HepG2 (cell line): ENCODE data around the gene SLC22A31. TPM values are rescaled to one million over a fixed set of nuclear protein-coding genes. Genes with fewer than 3 reads are reported as not detected.

Source experiments
- ATF2 ChIP-seq: sonication (generic); formaldehyde crosslinking; IDR thresholded peaks from 2 replicates; pipeline ENCODE4 v1.4.0; 2020; ENCODE audit warnings: missing genetic modification reagents
- CEBPB ChIP-seq: IDR thresholded peaks from 2 replicates; pipeline ENCODE4 v1.6.1; 2011; ENCODE audit warnings: low read depth, low read length, improper control_type of control experiment, borderline replicate concordance
- CHCHD3 ChIP-seq: sonication (generic); formaldehyde crosslinking; IDR thresholded peaks from 2 replicates; pipeline ENCODE4 v1.8.0; 2022; ENCODE audit warnings: mild to moderate bottlenecking, missing genetic modification reagents, moderate library complexity
- DMAP1 ChIP-seq: IDR thresholded peaks from 2 replicates; pipeline ENCODE4 v1.6.1; 2016
- FOSL1 ChIP-seq: sonication (generic); formaldehyde crosslinking; IDR thresholded peaks from 2 replicates; pipeline ENCODE4 v1.9.0; 2021; ENCODE audit warnings: missing genetic modification reagents, borderline replicate concordance
- GABPA ChIP-seq, 2 experiments: IDR thresholded peaks; 2 replicates each; pipeline ENCODE4 v1.6.1; 2011 to 2016; ENCODE audit warnings: low read depth in 2 of 2, low read length in 1 of 2, missing biosample characterization in 1 of 2, missing genetic modification characterization in 1 of 2
- MEF2D ChIP-seq: sonication (generic); formaldehyde crosslinking; IDR thresholded peaks from 2 replicates; pipeline ENCODE4 v1.5.1; 2020; ENCODE audit warnings: mild to moderate bottlenecking, missing genetic modification reagents
- NKX3-1 ChIP-seq: sonication (generic); formaldehyde crosslinking; IDR thresholded peaks from 2 replicates; pipeline ENCODE4 v1.5.0; 2020; ENCODE audit warnings: missing genetic modification reagents
- NR1H2 ChIP-seq: sonication (generic); formaldehyde crosslinking; IDR thresholded peaks from 2 replicates; pipeline ENCODE4 v1.8.1; 2022; ENCODE audit warnings: low read depth, missing genetic modification reagents, borderline replicate concordance
- PBX2 ChIP-seq: IDR thresholded peaks from 2 replicates; pipeline ENCODE4 v1.6.1; 2016; ENCODE audit warnings: control low read depth
- SRSF1 ChIP-seq: fragments of 200-400 bp; formaldehyde crosslinking; optimal IDR thresholded peaks from 2 replicates; pipeline ENCODE3; 2017; ENCODE audit warnings: mild to moderate bottlenecking, low read depth, low read length, moderate library complexity
- STAT6 ChIP-seq: sonication (generic); formaldehyde crosslinking; IDR thresholded peaks from 2 replicates; pipeline ENCODE4 v1.4.0; 2020; ENCODE audit warnings: missing genetic modification reagents, mild to moderate bottlenecking, borderline replicate concordance
- TBX2 ChIP-seq: sonication (generic); formaldehyde crosslinking; IDR thresholded peaks from 2 replicates; pipeline ENCODE4 v1.5.0; 2020; ENCODE audit warnings: missing genetic modification reagents, mild to moderate bottlenecking, borderline replicate concordance
- TOPORS ChIP-seq: sonication (generic); formaldehyde crosslinking; IDR thresholded peaks from 2 replicates; pipeline ENCODE4 v1.8.0; 2023; ENCODE audit warnings: mild to moderate bottlenecking, missing genetic modification reagents
- ZBTB46 ChIP-seq: sonication (generic); formaldehyde crosslinking; IDR thresholded peaks from 2 replicates; pipeline ENCODE4 v1.4.0; 2020; ENCODE audit warnings: mild to moderate bottlenecking, missing genetic modification reagents, borderline replicate concordance
- ZBTB7A ChIP-seq: sonication (generic); formaldehyde crosslinking; IDR thresholded peaks from 2 replicates; pipeline ENCODE4 v1.8.0; 2022; ENCODE audit warnings: mild to moderate bottlenecking, missing genetic modification reagents
- ZNF121 ChIP-seq: sonication (generic); formaldehyde crosslinking; IDR thresholded peaks from 2 replicates; pipeline ENCODE4 v1.5.0; 2020; ENCODE audit warnings: mild to moderate bottlenecking, missing genetic modification reagents
- ZNF124 ChIP-seq: sonication (generic); formaldehyde crosslinking; IDR thresholded peaks from 2 replicates; pipeline ENCODE4 v1.4.0; 2020; ENCODE audit warnings: missing genetic modification reagents
- ZNF205 ChIP-seq: IDR thresholded peaks from 2 replicates; pipeline ENCODE4 v1.6.1; 2018; ENCODE audit warnings: missing biosample characterization, missing genetic modification reagents
- ZNF317 ChIP-seq: sonication (generic); formaldehyde crosslinking; IDR thresholded peaks from 2 replicates; pipeline ENCODE4 v1.5.0; 2020; ENCODE audit warnings: mild to moderate bottlenecking, missing genetic modification reagents
- ZNF564 ChIP-seq: sonication (generic); formaldehyde crosslinking; IDR thresholded peaks from 2 replicates; pipeline ENCODE4 v1.8.1; 2023; ENCODE audit warnings: mild to moderate bottlenecking, missing genetic modification reagents
- ZNF746 ChIP-seq: sonication (generic); formaldehyde crosslinking; IDR thresholded peaks from 2 replicates; pipeline ENCODE4 v1.8.0; 2022; ENCODE audit warnings: mild to moderate bottlenecking, missing genetic modification reagents
- ZNF790 ChIP-seq: sonication (generic); formaldehyde crosslinking; IDR thresholded peaks from 2 replicates; pipeline ENCODE4 v1.8.0; 2022; ENCODE audit warnings: missing genetic modification reagents, mild to moderate bottlenecking, borderline replicate concordance
- polyA plus RNA-seq, 8 experiments: library from polyadenylated mRNA; depleted of rRNA in 3 of 8; stranded (reverse) in 7 of 8; unstranded in 1 of 8; fragments of >200 nt; fragmentation: Illumina TruSeq in 4 of 8; extraction: Trizol in 4 of 8; gene quantifications; 2 replicates each; pipeline versions ENCODE4 v1.2.1 to v1.2.3, GENCODE V29; 2011 to 2016; ENCODE audit warnings: low read depth in 4 of 8, missing spikeins in 1 of 8, mixed read lengths in 1 of 8; ENCODE audit not compliant: insufficient read depth in 1 of 8
- total RNA-seq, 5 experiments: library from RNA; depleted of rRNA; stranded (reverse); fragments of >200 nt; fragmentation: Illumina TruSeq; extraction: Trizol; gene quantifications; 2 replicates each; pipeline ENCODE4 v1.2.3, GENCODE V29; 2016; ENCODE audit warnings: low read depth in 1 of 5

Gene SLC22A31
- total and polyA plus RNA-seq, 2 of the 13 experiments (the other 11 are each of a cell fraction or from before 2014, with no cell fraction given), result 67.3 to 83.3 TPM

GRCh38 chr16:89159066-89159849 lies 41.1 kb downstream of the SLC22A31 start (continued):
- TF ChIP-seq ZNF790 (CRISPR knock-in tag), result peak; percentile 69; the same call in 1 of the 2 replicates
- no peak for TF ChIP-seq GABPA (IDR thresholded peaks at IDR 0.05; ENCODE audit: low read depth, low read length)
- TF ChIP-seq GABPA (CRISPR knock-in tag; IDR thresholded peaks at IDR 0.05; ENCODE audit: low read depth), result peak; percentile 32; the same call in 1 of the 2 replicates
- TF ChIP-seq NKX3-1 (CRISPR knock-in tag), result no peak; the same call in 1 of the 2 replicates
- TF ChIP-seq ATF2 (CRISPR knock-in tag), result 0 out of 2 replicates have a peak, but pooled peaks have one; percentile 52
- TF ChIP-seq ZNF121 (CRISPR knock-in tag), result no peak
- TF ChIP-seq ZBTB46, result no peak; the same call in 1 of the 2 replicates
- peak; percentile 72 for TF ChIP-seq ZNF205 (CRISPR knock-in tag)
- peak; percentile 77; the same call in 1 of the 2 replicates for TF ChIP-seq ZNF746
- TF ChIP-seq TBX2 (CRISPR knock-in tag), result peak; percentile 95; the same call in 1 of the 2 replicates
- TF ChIP-seq SRSF1, result no peak
- no peak for TF ChIP-seq STAT6
- TF ChIP-seq CHCHD3 (CRISPR knock-in tag), result 0 out of 2 replicates have a peak, but pooled peaks have one; percentile 54
- TF ChIP-seq ZNF564 (CRISPR knock-in tag), result no peak
- TF ChIP-seq FOSL1 (CRISPR knock-in tag), result no peak
- peak; percentile 60; the same call in 1 of the 2 replicates for TF ChIP-seq DMAP1 (CRISPR knock-in tag)
- peak; percentile 90 for TF ChIP-seq TOPORS (CRISPR knock-in tag)
- peak; percentile 85; the same call in 1 of the 2 replicates for TF ChIP-seq MEF2D (CRISPR knock-in tag)
- no peak for TF ChIP-seq CEBPB
- TF ChIP-seq NR1H2 (CRISPR knock-in tag), result peak; percentile 87; the same call in 1 of the 2 replicates
- no peak for TF ChIP-seq ZNF124 (CRISPR knock-in tag)
- TF ChIP-seq ZNF317, result no peak; the same call in 1 of the 2 replicates
- TF ChIP-seq ZBTB7A, result peak; percentile 95
- no peak for TF ChIP-seq PBX2 (CRISPR knock-in tag)
